NCI-H1417 (cell line): ENCODE measurements around the gene KAT7.
A peak's percentile ranks its signal among the peaks of the same experiment; 100 is the strongest.
"Not testable (repeated sequence)": the region's sequence is repeated elsewhere in the genome, so short reads cannot be mapped to it uniquely, and the experiment has no call there.

Experiments
- DNase-seq, 3 experiments: peaks; one replicate each; lab custom pipeline; 2025; lab: John Stamatoyannopoulos, UW

The KAT7 gene

GRCh38 chr17:49788478-49789242, at the start of gene KAT7:
Gene KAT7, plus strand, starts transcription at chr17:49788681. Its CDS starts 154 bp downstream, at chr17:49788835.
- peak; percentile 98 to 100 (median 99) for DNase-seq

- DNase-seq = peak; percentile 60 to 87 (median 82)
Observed at GRCh38 chr17:49739641-49740271, 48.7 kb upstream of the KAT7 start.

GRCh38 chr17:49741009-49741691, 47.3 kb upstream of the KAT7 start:
- DNase-seq = no peak

- DNase-seq = no peak
Observed at GRCh38 chr17:49741692-49742076, 46.8 kb upstream of the KAT7 start.

- no peak for DNase-seq
Observed at GRCh38 chr17:49742166-49742638, 46.3 kb upstream of the KAT7 start.

GRCh38 chr17:49745175-49746139, 43.0 kb upstream of the KAT7 start:
- no peak for DNase-seq

- peak in 1 of 3 experiments; percentile 12 for DNase-seq
Observed at GRCh38 chr17:49746791-49747490, 41.5 kb upstream of the KAT7 start.

GRCh38 chr17:49747632-49748031, 40.8 kb upstream of the KAT7 start:
- no peak for DNase-seq

GRCh38 chr17:49748223-49748622, 40.3 kb upstream of the KAT7 start:
- no peak for DNase-seq

GRCh38 chr17:49748791-49749190, 39.7 kb upstream of the KAT7 start:
- peak in 1 of 3 experiments; percentile 42 for DNase-seq

GRCh38 chr17:49749730-49750129, 38.8 kb upstream of the KAT7 start:
- DNase-seq = no peak

GRCh38 chr17:49752508-49752907, 36.0 kb upstream of the KAT7 start:
- no peak for DNase-seq

GRCh38 chr17:49753959-49754391, 34.5 kb upstream of the KAT7 start:
- DNase-seq = no peak

- DNase-seq = peak in 1 of 3 experiments; percentile 69
Observed at GRCh38 chr17:49755663-49756283, 32.7 kb upstream of the KAT7 start.

- no peak for DNase-seq
Observed at GRCh38 chr17:49756323-49757150, 31.9 kb upstream of the KAT7 start.

GRCh38 chr17:49757151-49757777, 31.2 kb upstream of the KAT7 start:
- no peak for DNase-seq

GRCh38 chr17:49758464-49759010, 29.9 kb upstream of the KAT7 start:
- DNase-seq = not testable (repeated sequence)

GRCh38 chr17:49759203-49759602, 29.3 kb upstream of the KAT7 start:
- no peak for DNase-seq

GRCh38 chr17:49760296-49760695, 28.2 kb upstream of the KAT7 start:
- no peak for DNase-seq
